Astrocyte (in vitro differentiated cells and primary cell): ENCODE data around the gene GCHFR. TPM values are rescaled to one million over a fixed set of nuclear protein-coding genes. Genes with fewer than 3 reads are reported as not detected.

Experiments used
- DNase-seq: peaks from one replicate; pipeline ENCODE4 v3.0.0-alpha.2; 2010; ENCODE audit warnings: low read depth
- FAIRE-seq: peaks from 2 replicates; lab custom pipeline; 2011; peaks lifted over from hg19 to GRCh38; lab: Jason Lieb, UNC
- H2AFZ ChIP-seq: 2 replicates; pipeline ENCODE4 v1.6.0; 2012; ENCODE audit warnings: low read depth, low read length, inconsistent platforms
- H3K27ac ChIP-seq: 2 replicates; pipeline ENCODE4 v1.5.1; 2011; ENCODE audit warnings: low read depth, low read length, inconsistent platforms
- H3K27me3 ChIP-seq: 2 replicates; pipeline ENCODE4 v1.6.0; 2011; ENCODE audit warnings: low read length, inconsistent platforms; ENCODE audit not compliant: insufficient read depth
- H3K36me3 ChIP-seq: 2 replicates; pipeline ENCODE4 v1.5.1; 2011; ENCODE audit warnings: low read length, inconsistent platforms; ENCODE audit not compliant: insufficient read depth
- H3K4me1 ChIP-seq: 2 replicates; pipeline ENCODE4 v1.5.1; 2011; ENCODE audit warnings: low read length, inconsistent platforms; ENCODE audit not compliant: insufficient read depth
- H3K4me2 ChIP-seq: 2 replicates; pipeline ENCODE4 v1.6.0; 2012; ENCODE audit warnings: low read length, inconsistent platforms
- H3K4me3 ChIP-seq: 2 replicates; pipeline ENCODE4 v1.5.1; 2011; ENCODE audit warnings: low read depth, mild to moderate bottlenecking, low read length, inconsistent platforms; ENCODE audit not compliant: insufficient read depth
- H3K79me2 ChIP-seq: 2 replicates; pipeline ENCODE4 v1.6.0; 2012; ENCODE audit warnings: mild to moderate bottlenecking, low read length, inconsistent platforms; ENCODE audit not compliant: insufficient read depth
- H3K9ac ChIP-seq: 2 replicates; pipeline ENCODE4 v1.6.0; 2012; ENCODE audit warnings: mild to moderate bottlenecking, low read length, inconsistent platforms
- H3K9me3 ChIP-seq: 2 replicates; pipeline ENCODE4 v1.5.1; 2012; ENCODE audit warnings: low read depth, mild to moderate bottlenecking, low read length, inconsistent platforms; ENCODE audit not compliant: insufficient read depth
- H4K20me1 ChIP-seq: 2 replicates; pipeline ENCODE4 v1.6.0; 2012; ENCODE audit warnings: low read length, inconsistent platforms; ENCODE audit not compliant: insufficient read depth
- H3K27ac Mint-ChIP-seq: one replicate; pipeline ENCODE4 v1.8.0; 2021; ENCODE audit warnings: mild to moderate bottlenecking, mixed read lengths; ENCODE audit not compliant: unreplicated experiment
- H3K27me3 Mint-ChIP-seq: one replicate; pipeline ENCODE4 v1.8.0; 2021; ENCODE audit warnings: low read depth, mixed read lengths; ENCODE audit not compliant: unreplicated experiment
- H3K36me3 Mint-ChIP-seq: one replicate; pipeline ENCODE4 v1.8.0; 2021; ENCODE audit warnings: low read depth, mixed read lengths; ENCODE audit not compliant: unreplicated experiment
- H3K4me1 Mint-ChIP-seq: one replicate; pipeline ENCODE4 v1.8.0; 2021; ENCODE audit warnings: low read depth, mixed read lengths; ENCODE audit not compliant: unreplicated experiment
- H3K4me3 Mint-ChIP-seq: one replicate; pipeline ENCODE4 v1.8.0; 2021; ENCODE audit warnings: mild to moderate bottlenecking, moderate library complexity, mixed read lengths; ENCODE audit not compliant: unreplicated experiment
- H3K9me3 Mint-ChIP-seq: one replicate; pipeline ENCODE4 v1.8.0; 2021; ENCODE audit warnings: mild to moderate bottlenecking, mixed read lengths; ENCODE audit not compliant: unreplicated experiment
- CTCF ChIP-seq: IDR thresholded peaks from 2 replicates; pipeline ENCODE4 v1.5.1; 2011; ENCODE audit warnings: low read depth, mild to moderate bottlenecking, inconsistent platforms, low read length, moderate library complexity; ENCODE audit not compliant: insufficient read depth
- EZH2 ChIP-seq: IDR thresholded peaks from 2 replicates; pipeline ENCODE4 v1.6.1; 2012; ENCODE audit warnings: mild to moderate bottlenecking, low read length, inconsistent platforms; ENCODE audit not compliant: insufficient read depth
- total RNA-seq: library from RNA; stranded (reverse); gene quantifications from 2 replicates; pipeline ENCODE4 v1.2.1, GENCODE V29; 2021

The GCHFR gene
- total RNA-seq, 1 donor from 2014 or later, result 7.3 TPM

GRCh38 chr15:40744815-40745152 is 19.1 kb upstream of the GCHFR start:
- H3K27ac Mint-ChIP-seq, result peak overlapping the region; percentile 14
- TF ChIP-seq CTCF, result no peak
- no peak for TF ChIP-seq EZH2
- peak overlapping the region; percentile 13 for H3K27ac ChIP-seq
- no peak overlapping the region for H3K9ac ChIP-seq
- H2AFZ ChIP-seq, result no peak overlapping the region
- H3K4me1 ChIP-seq, result peaks cover 10% of the 10 kb centered on the region
- H3K79me2 ChIP-seq, result no peaks in the 10 kb centered on the region
- H4K20me1 ChIP-seq, result peaks cover 38% of the 10 kb centered on the region
- no peaks in the 10 kb centered on the region for H3K9me3 ChIP-seq
- FAIRE-seq (no peak), DNase-seq (no peak)
- H3K36me3 Mint-ChIP-seq, result peaks cover 12% of the 10 kb centered on the region
- H3K27me3 ChIP-seq, result no peaks in the 10 kb centered on the region
- H3K9me3 Mint-ChIP-seq, result no peaks in the 10 kb centered on the region
- peaks cover 16% of the 10 kb centered on the region for H3K4me1 Mint-ChIP-seq
- no peak overlapping the region for H3K4me2 ChIP-seq
- no peak overlapping the region for H3K4me3 ChIP-seq
- H3K4me3 Mint-ChIP-seq, result no peak overlapping the region
- H3K27me3 Mint-ChIP-seq, result no peaks in the 10 kb centered on the region
- H3K36me3 ChIP-seq, result peaks cover 28% of the 10 kb centered on the region

DNA sequence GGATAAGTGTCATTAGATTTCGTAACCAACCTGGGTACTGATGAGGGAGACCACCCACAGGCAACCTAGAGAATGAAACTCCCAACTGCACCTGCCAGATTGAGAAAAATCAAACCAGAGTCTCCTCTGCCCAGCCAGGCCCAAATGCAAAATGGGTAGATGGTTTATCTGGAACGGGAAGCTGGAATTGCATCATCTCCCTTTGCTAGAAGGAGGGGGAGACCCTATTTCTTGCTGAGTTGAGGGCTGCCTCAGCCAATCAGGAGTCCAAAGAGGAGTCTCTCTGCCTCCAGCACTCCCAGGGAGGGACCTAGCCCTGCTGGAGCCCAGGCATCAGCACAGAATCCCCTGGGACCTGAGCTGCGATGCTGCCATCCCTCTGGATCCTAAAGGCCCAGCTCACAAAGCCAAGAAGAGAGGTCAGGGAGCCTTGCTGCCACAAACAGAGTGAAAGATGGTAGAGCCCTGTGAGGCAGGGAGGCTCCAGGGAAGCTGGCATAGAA is 16.9 kb upstream of the GCHFR start:
- H3K9me3 Mint-ChIP-seq, result no peaks in the 10 kb centered on the region
- H3K4me1 Mint-ChIP-seq, result peaks cover 16% of the 10 kb centered on the region
- no peak overlapping the region for H3K27ac Mint-ChIP-seq
- no peaks in the 10 kb centered on the region for H3K9me3 ChIP-seq
- H3K4me2 ChIP-seq, result no peak overlapping the region
- DNase-seq (no peak), FAIRE-seq (no peak)
- no peak overlapping the region for H3K4me3 Mint-ChIP-seq
- H3K4me1 ChIP-seq, result peaks cover 10% of the 10 kb centered on the region
- peaks cover 7% of the 10 kb centered on the region for H3K36me3 Mint-ChIP-seq
- H2AFZ ChIP-seq, result no peak overlapping the region
- no peaks in the 10 kb centered on the region for H3K27me3 ChIP-seq
- peaks cover 19% of the 10 kb centered on the region for H3K36me3 ChIP-seq
- H3K79me2 ChIP-seq, result peaks cover 15% of the 10 kb centered on the region
- H3K4me3 ChIP-seq, result no peak overlapping the region
- H4K20me1 ChIP-seq, result peaks cover 43% of the 10 kb centered on the region
- H3K27me3 Mint-ChIP-seq, result no peaks in the 10 kb centered on the region
- no peak overlapping the region for H3K27ac ChIP-seq
- no peak overlapping the region for H3K9ac ChIP-seq
- TF ChIP-seq CTCF (no peak), EZH2 (no peak)

GRCh38 chr15:40747685-40748631 is 15.9 kb upstream of the GCHFR start:
- Histone ChIP-seq H3K4me1 (peaks cover 10% of the 10 kb centered on the region), H2AFZ (no peak overlapping the region), H3K27me3 (no peaks in the 10 kb centered on the region), H3K79me2 (peaks cover 25% of the 10 kb centered on the region), H3K9ac (no peak overlapping the region), H4K20me1 (peaks cover 47% of the 10 kb centered on the region), H3K4me3 (no peak overlapping the region), H3K4me2 (no peak overlapping the region), H3K9me3 (no peaks in the 10 kb centered on the region), H3K36me3 (peaks cover 10% of the 10 kb centered on the region), H3K27ac (no peak overlapping the region)
- DNase-seq (no peak), FAIRE-seq (no peak)
- TF ChIP-seq EZH2 (no peak), CTCF (no peak)
- H3K27me3 Mint-ChIP-seq, result no peaks in the 10 kb centered on the region
- H3K4me1 Mint-ChIP-seq, result peaks cover 23% of the 10 kb centered on the region
- H3K4me3 Mint-ChIP-seq, result no peak overlapping the region
- no peaks in the 10 kb centered on the region for H3K9me3 Mint-ChIP-seq
- peaks cover 4% of the 10 kb centered on the region for H3K36me3 Mint-ChIP-seq
- H3K27ac Mint-ChIP-seq, result no peak overlapping the region
